CD4-positive, alpha-beta T cell treated with Interleukin-15 for 1 hour (primary cell): Measurements from ENCODE around the gene FAM227A.

Experiments used
- DNase-seq: peaks from one replicate; pipeline ENCODE4 v3.0.0-alpha.2; 2020

The FAM227A gene

DNA sequence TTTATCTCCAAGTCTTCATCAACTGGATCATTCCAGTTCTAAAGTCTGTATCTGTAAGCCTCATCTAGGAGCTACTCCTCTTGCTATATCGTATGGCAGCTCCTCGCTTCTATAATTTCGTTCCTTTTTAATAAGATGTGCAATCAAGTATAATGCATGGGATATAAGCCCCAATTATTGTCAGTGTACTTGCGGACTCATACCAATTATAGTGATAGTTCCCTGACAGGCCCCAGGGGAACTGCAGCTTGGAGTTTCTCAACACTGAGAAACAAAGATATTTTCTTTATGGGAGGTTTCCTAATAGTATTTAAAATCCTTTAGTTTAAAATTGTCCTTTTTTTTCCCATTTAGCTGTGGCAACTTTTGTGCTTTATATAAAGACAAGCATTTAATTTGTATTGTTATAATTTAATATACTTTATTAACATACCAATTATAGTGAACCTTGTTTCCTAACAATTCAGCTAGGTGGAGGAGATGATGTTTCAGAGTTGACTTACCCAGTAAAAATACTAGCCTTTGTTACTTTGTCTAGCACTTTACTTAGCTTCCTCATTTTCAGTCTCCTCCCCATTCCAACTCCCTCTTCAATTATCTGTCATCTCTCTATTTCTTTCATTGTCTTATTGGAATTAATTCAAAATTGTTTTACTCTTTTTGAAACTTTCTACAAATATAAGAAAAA is 124.8 kb downstream of the FAM227A start:
- DNase-seq = no peak
